Right atrium auricular region (tissue), 2 donors: ENCODE measurements around the gene OSBPL2. TPM values are rescaled to one million over a fixed set of nuclear protein-coding genes. Genes with fewer than 3 reads are reported as not detected.

Experiments used
- DNase-seq: peaks from one replicate; pipeline ENCODE4 v3.0.0-alpha.2; 2019; ENCODE audit warnings: low spot score
- H3K27ac ChIP-seq, 2 donors: fragments of 200-600 bp; sonication (generic); 1 replicate in 1 of 2; 2 replicates in 1 of 2; pipeline ENCODE4 v1.5.1; 2016 to 2019
- H3K27me3 ChIP-seq, 2 donors: fragments of 200-600 bp; sonication (generic); one replicate each; pipeline versions ENCODE4 v1.5.1 to v1.6.0; 2017 to 2019
- H3K36me3 ChIP-seq: fragments of 200-600 bp; sonication (generic); one replicate; pipeline ENCODE4 v1.5.1; 2016
- H3K4me1 ChIP-seq, 2 donors: fragments of 200-600 bp; sonication (generic); one replicate each; pipeline versions ENCODE4 v1.5.1 to v1.6.0; 2017 to 2019
- H3K4me3 ChIP-seq, 2 donors: fragments of 200-600 bp; sonication (generic); 1 replicate in 1 of 2; 2 replicates in 1 of 2; pipeline ENCODE4 v1.5.1; 2017 to 2019; ENCODE audit warnings: mild to moderate bottlenecking in 1 of 2, moderate library complexity in 1 of 2
- H3K9me3 ChIP-seq, 2 donors: fragments of 200-600 bp; sonication (generic); one replicate each; pipeline ENCODE4 v1.5.1; 2019
- total RNA-seq, 2 donors: library from RNA; depleted of rRNA; stranded (reverse); fragments of >200 nt; gene quantifications; one replicate each; pipeline ENCODE4 v1.1.0, GENCODE V29; 2016
- TF ChIP-seq, protein P1 (sequence below), 2 donors: fragments of 200-600 bp; sonication (generic); IDR thresholded peaks; one replicate each; pipeline ENCODE4 v1.5.1; 2019; ENCODE audit warnings: antibody characterized with exemption in 2 of 2

Gene OSBPL2
- total RNA-seq, 2 donors from 2014 or later, result 27.2 to 29.6 TPM

- H3K9me3 ChIP-seq, result no peaks in the 10 kb centered on the region
- H3K4me3 ChIP-seq, result no peak overlapping the region
- H3K27ac ChIP-seq, result no peak overlapping the region
- no peak for DNase-seq
- peaks cover 11 to 33% of the 10 kb centered on the region in 2 donors for H3K27me3 ChIP-seq
- TF ChIP-seq, protein P1, sequence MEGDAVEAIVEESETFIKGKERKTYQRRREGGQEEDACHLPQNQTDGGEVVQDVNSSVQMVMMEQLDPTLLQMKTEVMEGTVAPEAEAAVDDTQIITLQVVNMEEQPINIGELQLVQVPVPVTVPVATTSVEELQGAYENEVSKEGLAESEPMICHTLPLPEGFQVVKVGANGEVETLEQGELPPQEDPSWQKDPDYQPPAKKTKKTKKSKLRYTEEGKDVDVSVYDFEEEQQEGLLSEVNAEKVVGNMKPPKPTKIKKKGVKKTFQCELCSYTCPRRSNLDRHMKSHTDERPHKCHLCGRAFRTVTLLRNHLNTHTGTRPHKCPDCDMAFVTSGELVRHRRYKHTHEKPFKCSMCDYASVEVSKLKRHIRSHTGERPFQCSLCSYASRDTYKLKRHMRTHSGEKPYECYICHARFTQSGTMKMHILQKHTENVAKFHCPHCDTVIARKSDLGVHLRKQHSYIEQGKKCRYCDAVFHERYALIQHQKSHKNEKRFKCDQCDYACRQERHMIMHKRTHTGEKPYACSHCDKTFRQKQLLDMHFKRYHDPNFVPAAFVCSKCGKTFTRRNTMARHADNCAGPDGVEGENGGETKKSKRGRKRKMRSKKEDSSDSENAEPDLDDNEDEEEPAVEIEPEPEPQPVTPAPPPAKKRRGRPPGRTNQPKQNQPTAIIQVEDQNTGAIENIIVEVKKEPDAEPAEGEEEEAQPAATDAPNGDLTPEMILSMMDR (IDR thresholded peaks at IDR 0.05), result no peak
- H3K36me3 ChIP-seq, result no peaks in the 10 kb centered on the region
- H3K4me1 ChIP-seq, result peaks cover 0 to 22% of the 10 kb centered on the region in 2 donors
Observed at GRCh38 chr20:62222266-62222850, 16.0 kb upstream of the OSBPL2 start.

GRCh38 chr20:62222972-62223371, 15.3 kb upstream of the OSBPL2 start:
- H3K4me1 ChIP-seq, result peaks cover 0 to 22% of the 10 kb centered on the region in 2 donors
- no peak overlapping the region for H3K27ac ChIP-seq
- no peak for DNase-seq
- TF ChIP-seq, protein P1 (IDR thresholded peaks at IDR 0.05), result no peak
- peaks cover 11 to 33% of the 10 kb centered on the region in 2 donors for H3K27me3 ChIP-seq
- H3K9me3 ChIP-seq, result no peaks in the 10 kb centered on the region
- H3K4me3 ChIP-seq, result no peak overlapping the region
- no peaks in the 10 kb centered on the region for H3K36me3 ChIP-seq

DNA sequence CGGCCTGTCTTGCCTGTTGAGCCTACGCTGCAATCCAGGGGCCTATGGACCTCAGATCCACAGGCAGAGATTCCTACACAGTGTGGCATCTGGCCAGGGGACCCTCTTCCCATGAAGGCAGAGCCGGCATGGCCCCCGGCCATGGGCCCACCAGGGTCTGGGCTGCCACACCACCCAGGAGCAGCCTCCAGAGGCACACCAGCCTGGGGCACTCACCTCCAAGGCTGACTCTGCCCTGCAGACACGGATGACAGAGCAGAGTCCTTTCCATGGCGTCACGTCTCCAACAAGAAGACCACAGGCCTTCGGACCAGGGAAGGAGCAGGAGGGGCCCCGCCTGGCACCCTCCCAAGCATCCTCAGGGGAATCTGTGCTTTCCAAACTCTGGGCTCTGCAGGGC, 14.8 kb upstream of the OSBPL2 start:
- no peak for DNase-seq
- Histone ChIP-seq H3K27me3 (peaks cover 11 to 29% of the 10 kb centered on the region in 2 donors), H3K4me3 (no peak overlapping the region), H3K9me3 (no peaks in the 10 kb centered on the region), H3K27ac (no peak overlapping the region), H3K4me1 (peaks cover 0 to 22% of the 10 kb centered on the region in 2 donors), H3K36me3 (no peaks in the 10 kb centered on the region)
- TF ChIP-seq, protein P1 (IDR thresholded peaks at IDR 0.05), result no peak

DNA sequence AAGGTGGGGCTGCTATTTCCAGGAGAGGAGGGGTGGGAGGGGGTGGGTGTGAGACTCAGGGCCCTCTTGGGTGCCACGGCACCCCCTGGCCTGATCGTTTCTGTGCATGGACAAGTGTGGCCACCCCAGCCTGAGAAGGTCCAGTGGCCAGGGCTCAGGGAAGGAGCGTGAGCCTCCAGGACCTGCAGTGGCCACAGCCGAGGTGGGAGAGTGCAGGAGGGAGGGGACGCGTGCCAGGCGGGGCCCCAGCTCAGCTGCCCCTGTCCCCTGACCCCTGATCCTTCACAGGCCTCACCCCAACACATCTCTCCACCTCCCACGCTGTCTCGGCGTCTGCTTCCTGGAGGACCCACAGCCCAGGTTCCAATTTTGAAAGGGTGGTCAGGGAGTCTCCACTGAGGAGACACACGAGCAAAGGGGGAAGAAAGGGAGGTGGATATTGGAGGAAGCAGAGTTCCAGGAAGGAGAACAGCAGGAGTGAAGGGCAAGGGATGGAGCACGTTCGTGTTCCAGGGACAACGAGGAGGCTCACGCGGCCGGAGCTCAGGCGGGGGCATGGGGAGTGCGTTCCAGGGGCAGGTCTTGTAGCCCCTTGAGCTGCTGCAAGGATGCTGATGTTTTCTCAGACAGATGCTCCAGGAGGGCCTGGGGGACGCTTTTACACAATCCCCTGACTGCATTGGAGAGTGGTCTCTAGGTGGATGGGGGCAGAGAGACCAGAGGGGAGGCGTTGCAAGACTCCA, 14.0 kb upstream of the OSBPL2 start:
- Histone ChIP-seq H3K4me3 (no peak overlapping the region), H3K27me3 (peaks cover 11 to 22% of the 10 kb centered on the region in 2 donors)

DNA sequence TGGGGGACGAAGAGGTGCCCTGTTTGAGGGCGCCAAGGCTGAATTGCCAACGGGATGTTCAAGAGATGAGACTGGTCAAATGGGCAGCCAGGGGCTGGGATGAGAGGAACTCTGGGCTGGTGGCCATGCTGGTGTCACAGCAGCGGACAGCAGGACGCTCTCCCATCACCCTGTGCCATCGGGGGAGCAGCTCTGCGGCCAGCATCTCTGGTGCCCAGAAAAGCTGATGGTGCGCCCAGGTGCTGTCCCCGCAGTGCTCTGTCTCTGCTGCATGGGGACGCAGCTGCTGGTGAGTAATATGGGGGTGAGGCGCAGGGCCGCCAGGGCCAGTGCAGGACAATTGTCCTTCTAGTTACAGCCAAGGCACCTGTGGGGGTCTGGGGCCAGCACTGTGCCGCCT, 13.3 kb upstream of the OSBPL2 start:
- Histone ChIP-seq H3K36me3 (no peaks in the 10 kb centered on the region), H3K4me1 (peaks cover 0 to 12% of the 10 kb centered on the region in 2 donors), H3K27me3 (peaks cover 11 to 20% of the 10 kb centered on the region in 2 donors)

More for the DNA sequence above, 14.0 kb upstream of the OSBPL2 start:
- H3K27ac ChIP-seq, result no peak overlapping the region
- no peak for DNase-seq
- H3K4me1 ChIP-seq, result peaks cover 0 to 16% of the 10 kb centered on the region in 2 donors
- no peaks in the 10 kb centered on the region for H3K9me3 ChIP-seq
- TF ChIP-seq, protein P1 (IDR thresholded peaks at IDR 0.05), result no peak
- no peaks in the 10 kb centered on the region for H3K36me3 ChIP-seq

More for the DNA sequence above, 13.3 kb upstream of the OSBPL2 start:
- TF ChIP-seq, protein P1 (IDR thresholded peaks at IDR 0.05), result no peak
- H3K27ac ChIP-seq, result no peak overlapping the region
- H3K9me3 ChIP-seq, result no peaks in the 10 kb centered on the region
- no peak for DNase-seq
- H3K4me3 ChIP-seq, result no peak overlapping the region
